HepG2 (cell line): Measurements from ENCODE around the gene ARMC10. TPM values are rescaled to one million over a fixed set of nuclear protein-coding genes. Genes with fewer than 3 reads are reported as not detected.
A peak's percentile ranks its signal among the peaks of the same experiment; 100 is the strongest.

Experiments
- CENPBD1 ChIP-seq: sonication (generic); formaldehyde crosslinking; IDR thresholded peaks from 2 replicates; pipeline ENCODE4 v1.8.0; 2022; ENCODE audit warnings: missing genetic modification reagents, low read depth, mild to moderate bottlenecking, borderline replicate concordance
- CHD4 ChIP-seq: fragments of 200-600 bp; sonication (generic); IDR thresholded peaks from 2 replicates; pipeline ENCODE4 v1.7.0; 2017; ENCODE audit warnings: mild to moderate bottlenecking, low read length, borderline replicate concordance
- HIVEP1 ChIP-seq: sonication (generic); formaldehyde crosslinking; IDR thresholded peaks from 2 replicates; pipeline ENCODE4 v1.4.0; 2020; ENCODE audit warnings: mild to moderate bottlenecking, missing genetic modification reagents
- IKZF5 ChIP-seq: IDR thresholded peaks from 2 replicates; pipeline ENCODE4 v1.6.1; 2018; ENCODE audit warnings: missing genetic modification reagents, mild to moderate bottlenecking, missing compliant biosample characterization
- MBNL3 ChIP-seq: fragments of 250-450 bp; sonication (Bioruptor Pico); conservative IDR thresholded peaks from 2 replicates; pipeline ENCODE4 v1.8.0; 2022; ENCODE audit warnings: mild to moderate bottlenecking, inconsistent platforms
- MYPOP ChIP-seq: sonication (generic); formaldehyde crosslinking; IDR thresholded peaks from 2 replicates; pipeline ENCODE4 v1.8.1; 2023; ENCODE audit warnings: mild to moderate bottlenecking, moderate library complexity, missing genetic modification reagents
- SP5 ChIP-seq: IDR thresholded peaks from 2 replicates; pipeline ENCODE4 v1.6.1; 2016; ENCODE audit warnings: low read depth, borderline replicate concordance
- STAT6 ChIP-seq: sonication (generic); formaldehyde crosslinking; IDR thresholded peaks from 2 replicates; pipeline ENCODE4 v1.4.0; 2020; ENCODE audit warnings: missing genetic modification reagents, mild to moderate bottlenecking, borderline replicate concordance
- ZBTB2 ChIP-seq: sonication (generic); formaldehyde crosslinking; IDR thresholded peaks from 2 replicates; pipeline ENCODE4 v1.8.0; 2022; ENCODE audit warnings: low read depth, missing genetic modification reagents
- ZBTB21 ChIP-seq: sonication (generic); formaldehyde crosslinking; IDR thresholded peaks from 2 replicates; pipeline ENCODE4 v1.4.0; 2020; ENCODE audit warnings: missing genetic modification reagents
- ZKSCAN8 ChIP-seq: IDR thresholded peaks from 2 replicates; pipeline ENCODE4 v1.6.1; 2016; ENCODE audit warnings: borderline replicate concordance, missing genetic modification reagents, missing compliant biosample characterization
- ZNF235 ChIP-seq: sonication (generic); formaldehyde crosslinking; IDR thresholded peaks from 2 replicates; pipeline ENCODE4 v1.8.1; 2023; ENCODE audit warnings: mild to moderate bottlenecking, missing genetic modification reagents, borderline replicate concordance
- ZNF276 ChIP-seq: sonication (generic); formaldehyde crosslinking; IDR thresholded peaks from 2 replicates; pipeline ENCODE4 v1.4.0; 2020; ENCODE audit warnings: mild to moderate bottlenecking, low read depth, missing genetic modification reagents
- ZNF546 ChIP-seq: sonication (generic); formaldehyde crosslinking; conservative IDR thresholded peaks from 2 replicates; pipeline ENCODE4 v1.8.1; 2023; ENCODE audit warnings: mild to moderate bottlenecking, missing genetic modification reagents
- ZNF576 ChIP-seq: sonication (generic); formaldehyde crosslinking; IDR thresholded peaks from 2 replicates; pipeline ENCODE4 v1.4.0; 2020; ENCODE audit warnings: mild to moderate bottlenecking, missing genetic modification reagents
- ZNF598 ChIP-seq: sonication (generic); formaldehyde crosslinking; IDR thresholded peaks from 2 replicates; pipeline ENCODE4 v1.5.1; 2020; ENCODE audit warnings: mild to moderate bottlenecking, missing genetic modification reagents, borderline replicate concordance
- ZNF768 ChIP-seq: sonication (generic); formaldehyde crosslinking; IDR thresholded peaks from 2 replicates; pipeline ENCODE4 v1.4.0; 2020; ENCODE audit warnings: missing genetic modification reagents
- ZNF841 ChIP-seq: sonication (generic); formaldehyde crosslinking; IDR thresholded peaks from 2 replicates; pipeline ENCODE4 v1.8.1; 2023; ENCODE audit warnings: missing genetic modification reagents, borderline replicate concordance
- polyA plus RNA-seq, 8 experiments: library from polyadenylated mRNA; depleted of rRNA in 3 of 8; stranded (reverse) in 7 of 8; unstranded in 1 of 8; fragments of >200 nt; fragmentation: Illumina TruSeq in 4 of 8; extraction: Trizol in 4 of 8; gene quantifications; 2 replicates each; pipeline versions ENCODE4 v1.2.1 to v1.2.3, GENCODE V29; 2011 to 2016; ENCODE audit warnings: low read depth in 4 of 8, missing spikeins in 1 of 8, mixed read lengths in 1 of 8; ENCODE audit not compliant: insufficient read depth in 1 of 8
- total RNA-seq, 5 experiments: library from RNA; depleted of rRNA; stranded (reverse); fragments of >200 nt; fragmentation: Illumina TruSeq; extraction: Trizol; gene quantifications; 2 replicates each; pipeline ENCODE4 v1.2.3, GENCODE V29; 2016; ENCODE audit warnings: low read depth in 1 of 5

ARMC10 gene
- total and polyA plus RNA-seq, 2 of the 13 experiments (the other 11 are each of a cell fraction or from before 2014, with no cell fraction given) = 11.3 to 23.7 TPM

GRCh38 chr7:103074519-103075336 is at the start of gene ARMC10, which contains the start of gene FBXL13 (continued):
- TF ChIP-seq HIVEP1 (CRISPR knock-in tag) (peak; percentile 23; the same call in 1 of the 2 replicates), ZNF598 (CRISPR knock-in tag) (no peak), ZNF841 (no peak), SP5 (CRISPR knock-in tag) (peak; percentile 72), ZNF546 (CRISPR knock-in tag) (0 out of 2 replicates have a peak, but pooled peaks have one; percentile 64), STAT6 (CRISPR knock-in tag) (no peak), ZNF276 (CRISPR knock-in tag) (no peak), ZNF576 (CRISPR knock-in tag) (no peak), ZBTB21 (CRISPR knock-in tag) (no peak), CENPBD1 (CRISPR knock-in tag) (no peak), ZKSCAN8 (CRISPR knock-in tag) (peak; percentile 18; the same call in 1 of the 2 replicates), CHD4 (no peak), MYPOP (CRISPR knock-in tag) (no peak; the same call in 1 of the 2 replicates), ZNF235 (CRISPR knock-in tag) (no peak), IKZF5 (no peak; the same call in 1 of the 2 replicates), ZNF768 (CRISPR knock-in tag) (no peak), MBNL3 (CRISPR knock-in tag) (no peak), ZBTB2 (CRISPR knock-in tag) (peak; percentile 99)
